ENCODE results near the gene RBBP4.
"Not testable (repeated sequence)": the region's sequence is repeated elsewhere in the genome, so short reads cannot be mapped to it uniquely, and the experiment has no call there.

The RBBP4 gene

GRCh38 chr1:32622806-32623681 lies 28.0 kb upstream of the RBBP4 start:
- FAIRE-seq (peak; percentile 46), DNase-seq (ENCODE audit: insufficient read length) (no peak)
- TF ChIP-seq POLR2AphosphoS5 (IDR thresholded peaks at IDR 0.05; ENCODE audit: low read depth, low read length) (peak; percentile 56; the same call in 1 of the 2 replicates), TAF1 (IDR thresholded peaks at IDR 0.05; ENCODE audit: borderline replicate concordance, low read depth, low read length) (no peak), POLR2A (IDR thresholded peaks at IDR 0.05; ENCODE audit: low read depth, low read length) (peak; percentile 47; the same call in 1 of the 2 replicates)

- FAIRE-seq (no peak), DNase-seq (ENCODE audit: insufficient read length) (no peak)
- 0 out of 2 replicates have a peak, but pooled peaks have one; percentile 10 for TF ChIP-seq POLR2AphosphoS5 (IDR thresholded peaks at IDR 0.05; ENCODE audit: low read depth, low read length)
- no peak for TF ChIP-seq TAF1 (IDR thresholded peaks at IDR 0.05; ENCODE audit: borderline replicate concordance, low read depth, low read length)
- TF ChIP-seq POLR2A (IDR thresholded peaks at IDR 0.05; ENCODE audit: low read depth, low read length), result no peak
Measured at GRCh38 chr1:32623775-32624174, 27.2 kb upstream of the RBBP4 start.

GRCh38 chr1:32626176-32626575 lies 24.8 kb upstream of the RBBP4 start:
- DNase-seq (ENCODE audit: insufficient read length) (no peak), FAIRE-seq (no peak)
- TF ChIP-seq POLR2AphosphoS5 (IDR thresholded peaks at IDR 0.05; ENCODE audit: low read depth, low read length) (no peak), TAF1 (IDR thresholded peaks at IDR 0.05; ENCODE audit: borderline replicate concordance, low read depth, low read length) (no peak), POLR2A (IDR thresholded peaks at IDR 0.05; ENCODE audit: low read depth, low read length) (no peak)

- DNase-seq (ENCODE audit: insufficient read length) (peak; percentile 32), FAIRE-seq (peak; percentile 90)
- no peak for TF ChIP-seq POLR2A (IDR thresholded peaks at IDR 0.05; ENCODE audit: low read depth, low read length)
- no peak for TF ChIP-seq POLR2AphosphoS5 (IDR thresholded peaks at IDR 0.05; ENCODE audit: low read depth, low read length)
- no peak for TF ChIP-seq TAF1 (IDR thresholded peaks at IDR 0.05; ENCODE audit: borderline replicate concordance, low read depth, low read length)
Measured at GRCh38 chr1:32627596-32628162, 23.3 kb upstream of the RBBP4 start.

GRCh38 chr1:32630173-32630572 lies 20.8 kb upstream of the RBBP4 start:
- FAIRE-seq; DNase-seq (ENCODE audit: insufficient read length): not testable (repeated sequence)

GRCh38 chr1:32632829-32633228 lies 18.2 kb upstream of the RBBP4 start:
- DNase-seq (ENCODE audit: insufficient read length), result no peak
- TF ChIP-seq POLR2AphosphoS5 (IDR thresholded peaks at IDR 0.05; ENCODE audit: low read depth, low read length) (no peak), TAF1 (IDR thresholded peaks at IDR 0.05; ENCODE audit: borderline replicate concordance, low read depth, low read length) (no peak), POLR2A (IDR thresholded peaks at IDR 0.05; ENCODE audit: low read depth, low read length) (no peak)
- no peak for FAIRE-seq

- no peak for TF ChIP-seq POLR2AphosphoS5 (IDR thresholded peaks at IDR 0.05; ENCODE audit: low read depth, low read length)
- no peak for TF ChIP-seq POLR2A (IDR thresholded peaks at IDR 0.05; ENCODE audit: low read depth, low read length)
- no peak for TF ChIP-seq TAF1 (IDR thresholded peaks at IDR 0.05; ENCODE audit: borderline replicate concordance, low read depth, low read length)
- FAIRE-seq (no peak), DNase-seq (ENCODE audit: insufficient read length) (no peak)
Measured at GRCh38 chr1:32635508-32636277, 15.3 kb upstream of the RBBP4 start.

GRCh38 chr1:32636914-32637645 lies 13.9 kb upstream of the RBBP4 start:
- TF ChIP-seq POLR2A (IDR thresholded peaks at IDR 0.05; ENCODE audit: low read depth, low read length) (no peak), TAF1 (IDR thresholded peaks at IDR 0.05; ENCODE audit: borderline replicate concordance, low read depth, low read length) (no peak), POLR2AphosphoS5 (IDR thresholded peaks at IDR 0.05; ENCODE audit: low read depth, low read length) (no peak)
- DNase-seq (ENCODE audit: insufficient read length) (no peak), FAIRE-seq (no peak)

- FAIRE-seq (no peak), DNase-seq (ENCODE audit: insufficient read length) (no peak)
- TF ChIP-seq TAF1 (IDR thresholded peaks at IDR 0.05; ENCODE audit: borderline replicate concordance, low read depth, low read length) (no peak), POLR2A (IDR thresholded peaks at IDR 0.05; ENCODE audit: low read depth, low read length) (no peak), POLR2AphosphoS5 (IDR thresholded peaks at IDR 0.05; ENCODE audit: low read depth, low read length) (no peak)
Measured at GRCh38 chr1:32639489-32640075, 11.4 kb upstream of the RBBP4 start.

GRCh38 chr1:32642292-32642827 lies 8.6 kb upstream of the RBBP4 start:
- DNase-seq (ENCODE audit: insufficient read length); FAIRE-seq: not testable (repeated sequence)

- DNase-seq (ENCODE audit: insufficient read length) (no peak), FAIRE-seq (no peak)
- TF ChIP-seq POLR2AphosphoS5 (IDR thresholded peaks at IDR 0.05; ENCODE audit: low read depth, low read length) (no peak), POLR2A (IDR thresholded peaks at IDR 0.05; ENCODE audit: low read depth, low read length) (no peak), TAF1 (IDR thresholded peaks at IDR 0.05; ENCODE audit: borderline replicate concordance, low read depth, low read length) (no peak)
Measured at GRCh38 chr1:32644426-32644825, 6.6 kb upstream of the RBBP4 start.

Data from GM12892 (cell line).